HepG2 (cell line): ENCODE measurements around the gene RPL18. TPM values are rescaled to one million over a fixed set of nuclear protein-coding genes. Genes with fewer than 3 reads are reported as not detected.

Experiments used
- ATAC-seq: fragments of 200-7000 bp; cut with Tn5 transposase; 3 replicates; pipeline ENCODE4 v1.9.1; 2020; ENCODE audit warnings: mild to moderate bottlenecking, moderate library complexity
- BruUV-seq: library from RNA; stranded (reverse); fragments of 400-500 nt; replicated peaks from 2 replicates; lab custom pipeline; 2021; lab: Mats Ljungman, UMichigan
- CTCF ChIA-PET: fragments of 300-600 bp; formaldehyde crosslinking; extraction: SDS; loops from one replicate; lab custom pipeline; 2021; ENCODE audit warnings: low total read pairs, inconsistent platforms, low intra/inter-chr PET ratio; lab: Yijun Ruan, JAX
- POLR2A ChIA-PET: fragments of 350-600 bp; sonication (Branson Sonifier 250); formaldehyde crosslinking; loops from one replicate; lab custom pipeline; 2020; ENCODE audit warnings: antibody characterized with exemption, inconsistent platforms; lab: Yijun Ruan, JAX
- DNase-seq: peaks from one replicate; pipeline ENCODE4 v3.0.0-alpha.2; 2015; ENCODE audit warnings: low spot score
- FAIRE-seq: peaks from 3 replicates; lab custom pipeline; 2011; peaks lifted over from hg19 to GRCh38; lab: Jason Lieb, UNC
- H2AFZ ChIP-seq: one replicate; pipeline ENCODE4 v1.6.1; 2011; ENCODE audit warnings: low read length, inconsistent platforms
- H3K27ac ChIP-seq: fragments of 300-600 bp; 3 replicates; pipeline ENCODE4 v1.8.0; 2011; ENCODE audit warnings: mixed run types, mild to moderate bottlenecking, mixed read lengths, low read length, inconsistent platforms; ENCODE audit not compliant: insufficient read depth; ENCODE audit errors: extremely low read length
- H3K27me3 ChIP-seq, 2 experiments: fragments of 200-600 bp in 1 of 2; 2 replicates in 1 of 2; 3 replicates in 1 of 2; pipeline versions ENCODE4 v1.6.0 to v1.8.0; 2011; ENCODE audit warnings: low read length in 2 of 2, mild to moderate bottlenecking in 2 of 2, moderate library complexity in 2 of 2, inconsistent platforms in 1 of 2; ENCODE audit not compliant: insufficient read depth in 2 of 2, control insufficient read depth in 1 of 2
- H3K36me3 ChIP-seq, 2 experiments: fragments of 200-600 bp in 1 of 2; replicated peaks in 1 of 2; 2 replicates in 1 of 2; 3 replicates in 1 of 2; pipeline versions ENCODE4 v1.5.1 to v1.8.0; 2011; ENCODE audit warnings: low read length in 2 of 2, inconsistent platforms in 1 of 2; ENCODE audit not compliant: insufficient read depth in 2 of 2, control insufficient read depth in 1 of 2
- H3K4me1 ChIP-seq: 2 replicates; pipeline ENCODE4 v1.5.1; 2012; ENCODE audit warnings: low read length, inconsistent platforms; ENCODE audit not compliant: insufficient read depth
- H3K4me2 ChIP-seq: 2 replicates; pipeline ENCODE4 v1.6.0; 2011; ENCODE audit warnings: low read depth, low read length, inconsistent platforms
- H3K4me3 ChIP-seq, 3 experiments: fragments of 200-600 bp in 1 of 3; sonication (generic), shearing (Covaris generic) in 1 of 3; replicated peaks in 1 of 3; 2 replicates each; pipeline ENCODE4 v1.5.1; 2011 to 2016; ENCODE audit warnings: low read length in 3 of 3, inconsistent platforms in 2 of 3, low read depth in 2 of 3, mild to moderate bottlenecking in 2 of 3, control low read depth in 1 of 3, mixed read lengths in 1 of 3; ENCODE audit not compliant: insufficient read depth in 1 of 3
- H3K79me2 ChIP-seq: one replicate; pipeline ENCODE4 v1.6.1; 2011; ENCODE audit warnings: low read length, inconsistent platforms; ENCODE audit not compliant: insufficient read depth
- H3K9ac ChIP-seq: 2 replicates; pipeline ENCODE4 v1.6.0; 2011; ENCODE audit warnings: mild to moderate bottlenecking, low read depth, low read length, inconsistent platforms; ENCODE audit not compliant: insufficient read depth
- H3K9me3 ChIP-seq: 2 replicates; pipeline ENCODE4 v1.5.1; 2012; ENCODE audit warnings: mild to moderate bottlenecking, low read length
- H4K20me1 ChIP-seq: 2 replicates; pipeline ENCODE4 v1.6.0; 2011; ENCODE audit warnings: inconsistent platforms, mild to moderate bottlenecking, low read length, moderate library complexity; ENCODE audit not compliant: insufficient read depth
- CHD2 ChIP-seq: IDR thresholded peaks from 2 replicates; pipeline ENCODE4 v1.6.1; 2011; ENCODE audit warnings: low read depth, low read length, improper control_type of control experiment
- CREB1 ChIP-seq, 2 experiments: fragments of 450-650 bp in 1 of 2; IDR thresholded peaks; 2 replicates each; pipeline ENCODE4 v1.6.1; 2016 to 2017; ENCODE audit warnings: control low read depth in 1 of 2, mild to moderate bottlenecking in 1 of 2, missing compliant biosample characterization in 1 of 2, missing genetic modification characterization in 1 of 2
- FOSL2 ChIP-seq: sonication (generic); formaldehyde crosslinking; IDR thresholded peaks from 2 replicates; pipeline ENCODE4 v1.4.0; 2020; ENCODE audit warnings: missing genetic modification reagents
- NCOA1 ChIP-seq: sonication (generic); formaldehyde crosslinking; IDR thresholded peaks from 2 replicates; pipeline ENCODE4 v1.9.0; 2021; ENCODE audit warnings: missing genetic modification reagents
- NR2F6 ChIP-seq, 2 experiments: IDR thresholded peaks; 2 replicates each; pipeline ENCODE4 v1.6.1; 2016; ENCODE audit warnings: antibody characterized with exemption in 1 of 2, mild to moderate bottlenecking in 1 of 2
- PCBP1 ChIP-seq: fragments of 200-400 bp; formaldehyde crosslinking; IDR thresholded peaks from 2 replicates; pipeline ENCODE4 v1.6.1; 2017; ENCODE audit warnings: mild to moderate bottlenecking, low read depth, low read length, borderline replicate concordance
- ZNF251 ChIP-seq: sonication (generic); formaldehyde crosslinking; IDR thresholded peaks from 2 replicates; pipeline ENCODE4 v1.9.0; 2021; ENCODE audit warnings: mild to moderate bottlenecking, missing genetic modification reagents
- ZNF263 ChIP-seq: sonication (generic); formaldehyde crosslinking; IDR thresholded peaks from 2 replicates; pipeline ENCODE4 v1.4.0; 2020; ENCODE audit warnings: missing genetic modification reagents
- WGBS: methylation state at CpG from one replicate; pipeline ENCODE4 v1.1.6; 2017; ENCODE audit warnings: low lambda C conversion rate; 5-methylcytosine and 5-hydroxymethylcytosine counted together
- in situ Hi-C: cut with HindIII; loops from 2 replicates; pipeline ENCODE4 v1.10.0; 2017; ENCODE audit warnings: low pct_unique_long_range_greater_than_20kb; ENCODE audit not compliant: extremely low pct_ligation_motif_present
- intact Hi-C: fragments of 100-400 bp; cut with micrococcal nuclease; formaldehyde crosslinking; loops from one replicate; pipeline ENCODE4 v1.10.0; 2022; ENCODE audit not compliant: unreplicated experiment
- polyA plus RNA-seq, 8 experiments: library from polyadenylated mRNA; depleted of rRNA in 3 of 8; stranded (reverse) in 7 of 8; unstranded in 1 of 8; fragments of >200 nt; fragmentation: Illumina TruSeq in 4 of 8; extraction: Trizol in 4 of 8; gene quantifications; 2 replicates each; pipeline versions ENCODE4 v1.2.1 to v1.2.3, GENCODE V29; 2011 to 2016; ENCODE audit warnings: low read depth in 4 of 8, missing spikeins in 1 of 8, mixed read lengths in 1 of 8; ENCODE audit not compliant: insufficient read depth in 1 of 8
- total RNA-seq, 5 experiments: library from RNA; depleted of rRNA; stranded (reverse); fragments of >200 nt; fragmentation: Illumina TruSeq; extraction: Trizol; gene quantifications; 2 replicates each; pipeline ENCODE4 v1.2.3, GENCODE V29; 2016; ENCODE audit warnings: low read depth in 1 of 5
- TF ChIP-seq, protein P1 (sequence below): sonication (generic); formaldehyde crosslinking; IDR thresholded peaks from 2 replicates; pipeline ENCODE4 v1.5.1; 2020; ENCODE audit warnings: mild to moderate bottlenecking, missing genetic modification reagents, moderate library complexity

The RPL18 gene
- total and polyA plus RNA-seq, 2 of the 13 experiments (the other 11 are each of a cell fraction or from before 2014, with no cell fraction given) = 1,485 to 1,639 TPM

DNA sequence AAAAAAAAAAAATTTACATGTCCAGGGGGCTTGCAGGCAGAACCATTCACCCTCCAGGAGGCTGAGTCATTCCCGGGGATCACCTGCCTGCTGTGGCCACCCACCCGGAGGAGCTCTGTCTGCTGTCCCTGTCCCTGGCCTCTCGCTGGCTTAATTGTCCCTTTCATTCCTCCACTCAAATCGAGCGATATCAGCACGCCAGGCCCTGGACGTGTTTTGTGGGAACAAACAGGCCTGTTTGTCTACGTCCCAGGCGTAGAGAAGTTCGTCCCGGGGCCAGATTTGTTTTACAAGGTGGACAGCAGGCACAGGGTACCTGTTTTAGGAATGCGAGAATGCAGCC, 45.8 kb downstream of the RPL18 start:
- H3K9me3 ChIP-seq = no peaks in the 10 kb centered on the region
- H3K9ac ChIP-seq = peak overlapping the region; percentile 2; the same call in 1 of the 2 replicates
- in situ Hi-C loops (no loop called here), intact Hi-C loops (no loop called here)
- H2AFZ ChIP-seq = no peak overlapping the region
- FAIRE-seq = no peak
- H3K79me2 ChIP-seq = no peaks in the 10 kb centered on the region
- no TSS peak for BruUV-seq
- ChIA-PET POLR2A (interaction anchor here (0.9 to 1.3 kb wide), 2 partner anchors 11 to 46 kb away, joined by 4 to 7 read pairs; partner anchors contain the start of genes RPL18 and SPHK2), CTCF (no interaction called here)
- peak overlapping the region; percentile 63 for H3K4me2 ChIP-seq
- peak overlapping the region in 1 of 3 experiments; percentile 38; a peak in 2 of 6 replicates for H3K4me3 ChIP-seq
- no peaks in the 10 kb centered on the region for H4K20me1 ChIP-seq
- WGBS = 28% methylated on average over 12 of the region's 12 CpGs
- ATAC-seq = peak; percentile 14; the same call in 1 of the 3 replicates
- H3K4me1 ChIP-seq = peaks cover 67% of the 10 kb centered on the region
- H3K36me3 ChIP-seq = no peaks in the 10 kb centered on the region
- no peak overlapping the region for H3K27ac ChIP-seq
- no peaks in the 10 kb centered on the region for H3K27me3 ChIP-seq
- TF ChIP-seq ZNF263 (CRISPR knock-in tag) (no peak), CHD2 (no peak), ZNF251 (CRISPR knock-in tag) (no peak), CREB1 (IDR thresholded peaks at IDR 0.05) (no peak), CREB1 (CRISPR knock-in tag; IDR thresholded peaks at IDR 0.05) (no peak), NCOA1 (CRISPR knock-in tag) (no peak), NR2F6 (IDR thresholded peaks at IDR 0.05) (no peak), NR2F6 (CRISPR knock-in tag; IDR thresholded peaks at IDR 0.05) (no peak), PCBP1 (no peak), FOSL2 (peak; percentile 45; the same call in 1 of the 2 replicates)
- TF ChIP-seq, protein P1, sequence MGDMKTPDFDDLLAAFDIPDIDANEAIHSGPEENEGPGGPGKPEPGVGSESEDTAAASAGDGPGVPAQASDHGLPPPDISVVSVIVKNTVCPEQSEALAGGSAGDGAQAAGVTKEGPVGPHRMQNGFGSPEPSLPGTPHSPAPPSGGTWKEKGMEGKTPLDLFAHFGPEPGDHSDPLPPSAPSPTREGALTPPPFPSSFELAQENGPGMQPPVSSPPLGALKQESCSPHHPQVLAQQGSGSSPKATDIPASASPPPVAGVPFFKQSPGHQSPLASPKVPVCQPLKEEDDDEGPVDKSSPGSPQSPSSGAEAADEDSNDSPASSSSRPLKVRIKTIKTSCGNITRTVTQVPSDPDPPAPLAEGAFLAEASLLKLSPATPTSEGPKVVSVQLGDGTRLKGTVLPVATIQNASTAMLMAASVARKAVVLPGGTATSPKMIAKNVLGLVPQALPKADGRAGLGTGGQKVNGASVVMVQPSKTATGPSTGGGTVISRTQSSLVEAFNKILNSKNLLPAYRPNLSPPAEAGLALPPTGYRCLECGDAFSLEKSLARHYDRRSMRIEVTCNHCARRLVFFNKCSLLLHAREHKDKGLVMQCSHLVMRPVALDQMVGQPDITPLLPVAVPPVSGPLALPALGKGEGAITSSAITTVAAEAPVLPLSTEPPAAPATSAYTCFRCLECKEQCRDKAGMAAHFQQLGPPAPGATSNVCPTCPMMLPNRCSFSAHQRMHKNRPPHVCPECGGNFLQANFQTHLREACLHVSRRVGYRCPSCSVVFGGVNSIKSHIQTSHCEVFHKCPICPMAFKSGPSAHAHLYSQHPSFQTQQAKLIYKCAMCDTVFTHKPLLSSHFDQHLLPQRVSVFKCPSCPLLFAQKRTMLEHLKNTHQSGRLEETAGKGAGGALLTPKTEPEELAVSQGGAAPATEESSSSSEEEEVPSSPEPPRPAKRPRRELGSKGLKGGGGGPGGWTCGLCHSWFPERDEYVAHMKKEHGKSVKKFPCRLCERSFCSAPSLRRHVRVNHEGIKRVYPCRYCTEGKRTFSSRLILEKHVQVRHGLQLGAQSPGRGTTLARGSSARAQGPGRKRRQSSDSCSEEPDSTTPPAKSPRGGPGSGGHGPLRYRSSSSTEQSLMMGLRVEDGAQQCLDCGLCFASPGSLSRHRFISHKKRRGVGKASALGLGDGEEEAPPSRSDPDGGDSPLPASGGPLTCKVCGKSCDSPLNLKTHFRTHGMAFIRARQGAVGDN (CRISPR knock-in tag) = peak; percentile 10; the same call in 1 of the 2 replicates
- DNase-seq = peak; percentile 34
